Activated CD4-positive, CD25-positive, alpha-beta regulatory T cell treated with anti-CD3 and anti-CD28 coated beads, Interleukin-2, amount 50 U/mL, for 24 hours (primary cell): ENCODE results near the gene PPRC1.

Experiments
- ATAC-seq, 2 donors: fragments of 150-1000 bp; cut with Tn5 transposase; one replicate each; pipeline ENCODE4 v1.10.0; 2021; ENCODE audit warnings: mild to moderate bottlenecking in 1 of 2, moderate library complexity in 1 of 2

The PPRC1 gene

GRCh38 chr10:102132563-102133372 is at the start of gene PPRC1:
Gene PPRC1, plus strand, starts transcription at chr10:102133040. Its CDS starts 29 bp downstream, at chr10:102133069.
- ATAC-seq = peak; percentile 94 to 95

- no peak for ATAC-seq
Observed at GRCh38 chr10:102083541-102083940, 49.3 kb upstream of the PPRC1 start.

GRCh38 chr10:102085336-102085735 is 47.5 kb upstream of the PPRC1 start:
- ATAC-seq = no peak

- ATAC-seq = no peak
Observed at GRCh38 chr10:102086196-102086595, 46.6 kb upstream of the PPRC1 start.

GRCh38 chr10:102090772-102091171 is 42.1 kb upstream of the PPRC1 start:
- no peak for ATAC-seq

GRCh38 chr10:102096449-102096848 is 36.4 kb upstream of the PPRC1 start:
- ATAC-seq = no peak

- ATAC-seq = no peak
Observed at GRCh38 chr10:102101152-102101551, 31.7 kb upstream of the PPRC1 start.

GRCh38 chr10:102102421-102102820 is 30.4 kb upstream of the PPRC1 start:
- ATAC-seq = no peak

- no peak for ATAC-seq
Observed at GRCh38 chr10:102106998-102107397, 25.8 kb upstream of the PPRC1 start.

GRCh38 chr10:102109166-102110116 is 23.4 kb upstream of the PPRC1 start:
- ATAC-seq = no peak

GRCh38 chr10:102111276-102111675 is 21.6 kb upstream of the PPRC1 start:
- no peak for ATAC-seq

GRCh38 chr10:102112210-102112817 is 20.5 kb upstream of the PPRC1 start:
- no peak for ATAC-seq

GRCh38 chr10:102113261-102113955 is 19.4 kb upstream of the PPRC1 start:
- no peak for ATAC-seq

- peak; percentile 3 to 5 for ATAC-seq
Observed at GRCh38 chr10:102113956-102114857, 18.6 kb upstream of the PPRC1 start.

- peak; percentile 74 to 77 for ATAC-seq
Observed at GRCh38 chr10:102114861-102115618, 17.8 kb upstream of the PPRC1 start.

- no peak for ATAC-seq
Observed at GRCh38 chr10:102115775-102116174, 17.1 kb upstream of the PPRC1 start.

GRCh38 chr10:102116656-102117055 is 16.2 kb upstream of the PPRC1 start:
- no peak for ATAC-seq

GRCh38 chr10:102117391-102118159 is 15.3 kb upstream of the PPRC1 start:
- ATAC-seq = peak; percentile 30 to 45

- no peak for ATAC-seq
Observed at GRCh38 chr10:102118867-102119266, 14.0 kb upstream of the PPRC1 start.
